ENCODE data around the gene SLC16A8.

Gene SLC16A8

GRCh38 chr22:38111925-38112355, 28.0 kb upstream of the SLC16A8 start:
- no peak for DNase-seq

GRCh38 chr22:38110863-38111852, 27.2 kb upstream of the SLC16A8 start:
- no peak for DNase-seq

- DNase-seq: no peak
Measured at GRCh38 chr22:38110008-38110862, 26.3 kb upstream of the SLC16A8 start, which contains the start of gene BAIAP2L2. TSS of gene BAIAP2L2 (minus strand) at chr22:38110684. CDS start at chr22:38110525, 159 bp downstream.

- no peak for DNase-seq
Measured at GRCh38 chr22:38109371-38110001, 25.5 kb upstream of the SLC16A8 start.

- no peak for DNase-seq
Measured at GRCh38 chr22:38108561-38109319, 24.8 kb upstream of the SLC16A8 start.

- no peak for DNase-seq
Measured at GRCh38 chr22:38107692-38108515, 23.9 kb upstream of the SLC16A8 start.

- DNase-seq: no peak
Measured at GRCh38 chr22:38106814-38107578, 23.0 kb upstream of the SLC16A8 start.

- DNase-seq: no peak
Measured at GRCh38 chr22:38104084-38104483, 20.1 kb upstream of the SLC16A8 start.

- no peak for DNase-seq
Measured at GRCh38 chr22:38103641-38104040, 19.7 kb upstream of the SLC16A8 start.

- DNase-seq: no peak
Measured at GRCh38 chr22:38098410-38099249, 14.6 kb upstream of the SLC16A8 start.

- DNase-seq: no peak
Measured at GRCh38 chr22:38097557-38098409, 13.8 kb upstream of the SLC16A8 start.

- no peak for DNase-seq
Measured at GRCh38 chr22:38097058-38097457, 13.1 kb upstream of the SLC16A8 start.

GRCh38 chr22:38089474-38089851, 5.5 kb upstream of the SLC16A8 start:
- no peak for DNase-seq

- no peak for DNase-seq
Measured at GRCh38 chr22:38088629-38089473, 4.9 kb upstream of the SLC16A8 start.

- no peak for DNase-seq
Measured at GRCh38 chr22:38087855-38088254, 3.9 kb upstream of the SLC16A8 start.

- DNase-seq: no peak
Measured at GRCh38 chr22:38086942-38087341, 3.0 kb upstream of the SLC16A8 start.

Measured in T-helper 9 cell (primary cell).